Measurements from ENCODE around the gene PDAP1. TPM values are rescaled to one million over a fixed set of nuclear protein-coding genes. Genes with fewer than 3 reads are reported as not detected.

The PDAP1 gene
- total and polyA plus RNA-seq, 4 donors, result 11.6 to 83.6 (median 31.5) TPM

GRCh38 chr7:99456288-99456687 is 47.9 kb upstream of the PDAP1 start:
- Histone ChIP-seq H3K27ac (ENCODE audit: low read depth in 1 of 2, low read length in 2 of 2) (no peak overlapping the region), H3K27me3 (ENCODE audit: control insufficient read depth in 4 of 4, insufficient read depth in 4 of 4, low read length in 3 of 4) (no peaks in the 10 kb centered on the region), H3K4me3 (ENCODE audit: low read depth in 1 of 3, low read length in 3 of 3) (no peak overlapping the region), H3K36me3 (ENCODE audit: control insufficient read depth in 4 of 4, insufficient read depth in 3 of 4, low read depth in 1 of 4, low read length in 3 of 4) (peaks cover 27 to 75% (median 38%) of the 10 kb centered on the region in 4 donors), H3K9ac (ENCODE audit: low read depth in 1 of 2, low read length in 2 of 2) (no peak overlapping the region), H3K9me3 (ENCODE audit: control insufficient read depth in 4 of 4, low read length in 3 of 4) (no peaks in the 10 kb centered on the region), H3K4me1 (ENCODE audit: control insufficient read depth in 4 of 4, insufficient read depth in 4 of 4, low read length in 3 of 4) (no peaks in the 10 kb centered on the region)
- TF ChIP-seq REST (IDR thresholded peaks at IDR 0.05) (no peak), EGR1 (IDR thresholded peaks at IDR 0.05; ENCODE audit: low read depth in 2 of 2) (no peak), RAD21 (IDR thresholded peaks at IDR 0.05) (no peak), YY1 (IDR thresholded peaks at IDR 0.05) (no peak), SP1 (IDR thresholded peaks at IDR 0.05) (no peak), CTCF (IDR thresholded peaks at IDR 0.05; ENCODE audit: low read depth, low read length, missing input control) (no peak), HNF4A (conservative IDR thresholded peaks at IDR 0.05) (no peak), FOXA2 (IDR thresholded peaks at IDR 0.05) (no peak), NR2F2 (IDR thresholded peaks at IDR 0.05) (no peak), GABPA (IDR thresholded peaks at IDR 0.05 in 1 of 2, conservative IDR thresholded peaks at IDR 0.05 in 1 of 2) (no peak), RXRA (IDR thresholded peaks at IDR 0.05) (no peak), HNF4G (IDR thresholded peaks at IDR 0.05) (no peak), JUND (IDR thresholded peaks at IDR 0.05) (no peak), MAX (IDR thresholded peaks at IDR 0.05) (no peak), TAF1 (conservative IDR thresholded peaks at IDR 0.05) (no peak)
- WGBS, result 73% methylated on average over 13 of the region's 13 CpGs
- DNase-seq (ENCODE audit: low spot score), result no peak

GRCh38 chr7:99455874-99456273 is 47.5 kb upstream of the PDAP1 start:
- H3K27ac ChIP-seq (ENCODE audit: low read depth in 1 of 2, low read length in 2 of 2), result no peak overlapping the region
- H3K9me3 ChIP-seq (ENCODE audit: control insufficient read depth in 4 of 4, low read length in 3 of 4), result no peaks in the 10 kb centered on the region
- no peak overlapping the region for H3K9ac ChIP-seq (ENCODE audit: low read depth in 1 of 2, low read length in 2 of 2)
- no peaks in the 10 kb centered on the region for H3K27me3 ChIP-seq (ENCODE audit: control insufficient read depth in 4 of 4, insufficient read depth in 4 of 4, low read length in 3 of 4)
- DNase-seq (ENCODE audit: low spot score), result no peak
- H3K4me3 ChIP-seq (ENCODE audit: low read depth in 1 of 3, low read length in 3 of 3), result no peak overlapping the region
- peaks cover 28 to 78% (median 39%) of the 10 kb centered on the region in 4 donors for H3K36me3 ChIP-seq (ENCODE audit: control insufficient read depth in 4 of 4, insufficient read depth in 3 of 4, low read depth in 1 of 4, low read length in 3 of 4)
- no peaks in the 10 kb centered on the region for H3K4me1 ChIP-seq (ENCODE audit: control insufficient read depth in 4 of 4, insufficient read depth in 4 of 4, low read length in 3 of 4)
- no peak for TF ChIP-seq MAX (IDR thresholded peaks at IDR 0.05)
- no peak for TF ChIP-seq REST (IDR thresholded peaks at IDR 0.05)
- no peak for TF ChIP-seq RAD21 (IDR thresholded peaks at IDR 0.05)
- TF ChIP-seq YY1 (IDR thresholded peaks at IDR 0.05), result no peak
- TF ChIP-seq ATF3 (IDR thresholded peaks at IDR 0.05), result no peak
- no peak for TF ChIP-seq TAF1 (conservative IDR thresholded peaks at IDR 0.05)
- TF ChIP-seq JUND (IDR thresholded peaks at IDR 0.05), result no peak
- no peak for TF ChIP-seq ZBTB33 (IDR thresholded peaks at IDR 0.05)
- TF ChIP-seq HNF4G (IDR thresholded peaks at IDR 0.05), result no peak
- 84% methylated on average over 9 of the region's 9 CpGs for WGBS

Measured in liver (tissue), 9 donors.